Kidney (tissue), 14 donors: ENCODE results near the gene CPED1. TPM values are rescaled to one million over a fixed set of nuclear protein-coding genes. Genes with fewer than 3 reads are reported as not detected.

Experiments
- DNase-seq, 5 donors: peaks; one replicate each; pipeline ENCODE4 v3.0.0-alpha.2; 2013 to 2020
- FAIRE-seq: peaks from 2 replicates; lab custom pipeline; 2012; peaks lifted over from hg19 to GRCh38; lab: Jason Lieb, UNC
- H3K27ac ChIP-seq, 2 donors: one replicate each; pipeline ENCODE4 v1.7.0; 2013; ENCODE audit warnings: low read depth in 2 of 2, low read length in 2 of 2, inconsistent platforms in 1 of 2
- H3K27me3 ChIP-seq: one replicate; pipeline ENCODE4 v1.7.1; 2013; ENCODE audit warnings: low read length, inconsistent platforms; ENCODE audit not compliant: control insufficient read depth, insufficient read depth
- H3K36me3 ChIP-seq, 3 donors: one replicate each; pipeline versions ENCODE4 v1.7.0 to v1.7.1; 2013; ENCODE audit warnings: low read length in 3 of 3, control low read depth in 1 of 3, inconsistent platforms in 1 of 3; ENCODE audit not compliant: insufficient read depth in 3 of 3, control insufficient read depth in 2 of 3
- H3K4me1 ChIP-seq, 3 donors: one replicate each; pipeline versions ENCODE4 v1.7.0 to v1.7.1; 2013; ENCODE audit warnings: low read length in 3 of 3, inconsistent platforms in 1 of 3, low read depth in 1 of 3; ENCODE audit not compliant: control insufficient read depth in 2 of 3, insufficient read depth in 2 of 3
- H3K4me3 ChIP-seq, 3 donors: one replicate each; pipeline versions ENCODE4 v1.7.0 to v1.8.1; 2013; ENCODE audit warnings: low read length in 3 of 3, control low read depth in 1 of 3, inconsistent platforms in 1 of 3
- H3K9ac ChIP-seq, 3 donors: one replicate each; pipeline versions ENCODE4 v1.7.0 to v1.7.1; 2013; ENCODE audit warnings: low read length in 3 of 3, control low read depth in 1 of 3, inconsistent platforms in 1 of 3
- H3K9me3 ChIP-seq, 3 donors: one replicate each; pipeline versions ENCODE4 v1.7.0 to v1.7.1; 2013; ENCODE audit warnings: low read length in 3 of 3, control low read depth in 1 of 3, inconsistent platforms in 1 of 3; ENCODE audit not compliant: control insufficient read depth in 2 of 3, insufficient read depth in 1 of 3
- CTCF ChIP-seq: IDR thresholded peaks from 3 replicates; pipeline ENCODE4 v1.5.1; 2012; ENCODE audit warnings: mild to moderate bottlenecking, moderate library complexity, borderline replicate concordance; ENCODE audit not compliant: insufficient read depth; ENCODE audit errors: extremely low read depth
- intact Hi-C: fragments of 100-400 bp; cut with DNase I; formaldehyde crosslinking; loops from one replicate; pipeline ENCODE4 v1.11.1; 2022
- polyA plus RNA-seq: library from polyadenylated mRNA; stranded (reverse); fragments of 350-450 nt; fragmentation: Illumina TruSeq; extraction: RNeasy Lipid Tissue Mini Kit (QIAGEN cat#74804); gene quantifications from one replicate; pipeline ENCODE4 v1.2.3, GENCODE V29; 2014; ENCODE audit warnings: low read depth, low replicate concordance; ENCODE audit not compliant: insufficient read depth
- total RNA-seq: library from RNA; stranded (reverse); fragmentation: NEBNext Ultra II Directional; extraction: Animal tissue kit (Norgen Biotek cat#: 25700); gene quantifications from one replicate; pipeline ENCODE4 v1.2.1, GENCODE V29; 2021
- donor health status: control.
- donor health status: control.
- donor health status: control.
- donor health status: control.
- donor health status: control.
- donor health status: DM: yes; HTN: yes; CAD: no.
- donor health status: Normal renal cell carcinoma (clear cell type).

Gene CPED1
- total and polyA plus RNA-seq, 2 donors from 2014 or later, result 2.9 to 16.9 TPM

GRCh38 chr7:121278120-121279021, 289.9 kb downstream of the CPED1 start:
- H3K27ac ChIP-seq, result no peak overlapping the region
- no peaks in the 10 kb centered on the region for H3K27me3 ChIP-seq
- no peak for TF ChIP-seq CTCF
- H3K36me3 ChIP-seq, result no peaks in the 10 kb centered on the region
- H3K4me1 ChIP-seq, result no peaks in the 10 kb centered on the region
- H3K9ac ChIP-seq, result no peak overlapping the region
- DNase-seq (no peak), FAIRE-seq (no peak)
- no peak overlapping the region for H3K4me3 ChIP-seq
- intact Hi-C loops, result no loop called here
- H3K9me3 ChIP-seq, result no peaks in the 10 kb centered on the region

- no peak for FAIRE-seq
Observed at GRCh38 chr7:121279060-121279620, 290.6 kb downstream of the CPED1 start.

GRCh38 chr7:121279822-121280221, 291.3 kb downstream of the CPED1 start:
- Histone ChIP-seq H3K4me3 (no peak overlapping the region), H3K9me3 (no peaks in the 10 kb centered on the region), H3K36me3 (no peaks in the 10 kb centered on the region), H3K9ac (no peak overlapping the region), H3K27ac (no peak overlapping the region), H3K4me1 (no peaks in the 10 kb centered on the region), H3K27me3 (no peaks in the 10 kb centered on the region)
- FAIRE-seq (no peak), DNase-seq (no peak)
- no peak for TF ChIP-seq CTCF
- intact Hi-C loops, result no loop called here

More at GRCh38 chr7:121279060-121279620, 290.6 kb downstream of the CPED1 start:
- intact Hi-C loops, result no loop called here
- no peaks in the 10 kb centered on the region for H3K4me1 ChIP-seq
- H3K4me3 ChIP-seq, result no peak overlapping the region
- no peak overlapping the region for H3K27ac ChIP-seq
- no peaks in the 10 kb centered on the region for H3K27me3 ChIP-seq
- H3K9ac ChIP-seq, result no peak overlapping the region
- H3K9me3 ChIP-seq, result no peaks in the 10 kb centered on the region
- no peak for TF ChIP-seq CTCF
- no peaks in the 10 kb centered on the region for H3K36me3 ChIP-seq
- DNase-seq, result no peak
